OCI-LY7 (cell line): ENCODE data around the gene CLN3. TPM values are rescaled to one million over a fixed set of nuclear protein-coding genes. Genes with fewer than 3 reads are reported as not detected.

Source experiments
- total RNA-seq, 2 experiments: library from RNA; depleted of rRNA in 1 of 2; stranded (reverse); fragments of >200 nt in 1 of 2; shearing (Covaris generic) in 1 of 2; gene quantifications; 2 replicates each; pipeline ENCODE4 v1.2.3, GENCODE V29; 2014 to 2022

Gene CLN3
- total RNA-seq, 2 experiments from 2014 or later: 29.7 to 42.3 TPM

Other genes with a start within 250 kb of the CLN3 start
- gene SBK1, start 199.5 kb downstream of the CLN3 start, total RNA-seq (2014; rRNA removed; shearing (Covaris generic)): 0.22 and 0.46 TPM in 2 replicates
- 0.63 TPM in 2 replicates for gene SBK1, start 199.5 kb downstream of the CLN3 start, total RNA-seq (2022)
- gene NPIPB6, start 128.6 kb downstream of the CLN3 start, total RNA-seq (2014; rRNA removed; shearing (Covaris generic)): 5.0 and 5.3 TPM in 2 replicates
- gene NPIPB6, start 128.6 kb downstream of the CLN3 start, total RNA-seq (2022): 12.1 and 16.1 TPM in 2 replicates
- 73.3 and 120 TPM in 2 replicates for gene EIF3CL, start 88.2 kb downstream of the CLN3 start, total RNA-seq (2014; rRNA removed; shearing (Covaris generic))
- gene EIF3CL, start 88.2 kb downstream of the CLN3 start, total RNA-seq (2022): 71.1 and 139 TPM in 2 replicates
- gene NPIPB7, start 19.7 kb downstream of the CLN3 start, total RNA-seq (2014; rRNA removed; shearing (Covaris generic)): 0.32 TPM in 1 of 2 replicates, not detected in the other
- gene NPIPB7, start 19.7 kb downstream of the CLN3 start, total RNA-seq (2022): 0.98 and 1.1 TPM in 2 replicates
- gene APOBR, start 2.6 kb upstream of the CLN3 start, total RNA-seq (2014; rRNA removed; shearing (Covaris generic)): 0.47 and 1.3 TPM in 2 replicates
- 2.5 and 3.4 TPM in 2 replicates for gene APOBR, start 2.6 kb upstream of the CLN3 start, total RNA-seq (2022)
- not detected in 2 replicates for gene IL27, start 14.8 kb upstream of the CLN3 start, total RNA-seq (2014; rRNA removed; shearing (Covaris generic))
- not detected in 2 replicates for gene IL27, start 14.8 kb upstream of the CLN3 start, total RNA-seq (2022)
- gene NUPR1, start 46.9 kb upstream of the CLN3 start, total RNA-seq (2014; rRNA removed; shearing (Covaris generic)): not detected in 2 replicates
- not detected in 2 replicates for gene NUPR1, start 46.9 kb upstream of the CLN3 start, total RNA-seq (2022)
- gene SGF29, start 61.8 kb upstream of the CLN3 start, total RNA-seq (2014; rRNA removed; shearing (Covaris generic)): 21.8 and 32.0 TPM in 2 replicates
- 22.6 and 33.1 TPM in 2 replicates for gene SGF29, start 61.8 kb upstream of the CLN3 start, total RNA-seq (2022)
- gene SULT1A2, start 105.0 kb upstream of the CLN3 start, total RNA-seq (2014; rRNA removed; shearing (Covaris generic)): 2.1 and 5.8 TPM in 2 replicates
- 3.0 and 3.7 TPM in 2 replicates for gene SULT1A2, start 105.0 kb upstream of the CLN3 start, total RNA-seq (2022)
- gene SULT1A1, start 118.0 kb upstream of the CLN3 start, total RNA-seq (2014; rRNA removed; shearing (Covaris generic)): 36.1 and 41.0 TPM in 2 replicates
- gene SULT1A1, start 118.0 kb upstream of the CLN3 start, total RNA-seq (2022): 59.4 and 61.2 TPM in 2 replicates
- gene NPIPB8, start 146.0 kb upstream of the CLN3 start, total RNA-seq (2014; rRNA removed; shearing (Covaris generic)): 0.50 TPM in 1 of 2 replicates, not detected in the other
- gene NPIPB8, start 146.0 kb upstream of the CLN3 start, total RNA-seq (2022): 1.6 and 2.7 TPM in 2 replicates
- 259 and 284 TPM in 2 replicates for gene EIF3C, start 219.4 kb upstream of the CLN3 start, total RNA-seq (2014; rRNA removed; shearing (Covaris generic))
- 727 and 840 TPM in 2 replicates for gene EIF3C, start 219.4 kb upstream of the CLN3 start, total RNA-seq (2022)